Fibroblast of upper back skin (primary cell): Measurements from ENCODE around the gene AIRE.
"Not testable (repeated sequence)": the region's sequence is repeated elsewhere in the genome, so short reads cannot be mapped to it uniquely, and the experiment has no call there.

Source experiments
- DNase-seq: peaks from one replicate; pipeline ENCODE4 v3.0.0-alpha.2; 2013

Gene AIRE

DNA sequence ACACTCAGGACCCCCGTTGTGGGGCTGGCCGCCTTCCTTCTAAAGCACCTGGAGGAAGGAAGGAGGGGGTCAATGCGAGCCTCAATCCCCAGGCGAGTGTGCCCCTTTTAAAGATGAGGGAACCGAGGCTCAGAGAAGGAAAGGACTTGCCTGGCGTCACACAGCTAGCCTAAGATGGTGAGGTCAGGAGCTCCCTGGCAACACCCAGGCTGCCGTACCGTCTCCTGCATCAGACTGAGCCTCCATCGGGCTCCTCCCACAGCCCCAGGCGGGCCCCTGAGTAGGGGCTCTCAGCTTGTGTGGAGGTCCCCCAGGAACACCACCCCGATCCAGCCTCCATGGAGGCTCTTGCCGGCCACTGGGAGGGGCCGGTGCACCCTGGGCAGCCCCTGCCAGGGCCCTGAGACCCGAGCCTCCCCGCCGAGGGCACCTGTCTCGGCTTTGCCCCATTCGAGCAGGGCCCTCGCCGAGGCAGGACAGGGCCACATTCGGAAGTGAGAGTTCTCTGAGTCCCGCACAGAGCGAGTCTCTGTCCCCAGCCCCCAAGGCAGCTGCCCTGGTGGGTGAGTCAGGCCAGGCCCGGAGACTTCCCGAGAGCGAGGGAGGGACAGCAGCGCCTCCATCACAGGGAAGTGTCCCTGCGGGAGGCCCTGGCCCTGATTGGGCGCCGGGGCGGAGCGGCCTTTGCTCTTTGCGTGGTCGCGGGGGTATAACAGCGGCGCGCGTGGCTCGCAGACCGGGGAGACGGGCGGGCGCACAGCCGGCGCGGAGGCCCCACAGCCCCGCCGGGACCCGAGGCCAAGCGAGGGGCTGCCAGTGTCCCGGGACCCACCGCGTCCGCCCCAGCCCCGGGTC, at the start of gene AIRE:
TSS of gene AIRE (plus strand) at position 739 of the 855 bp plus-strand sequence. CDS start 131 bp downstream, outside the sequence.
- DNase-seq = peak; percentile 37

DNA sequence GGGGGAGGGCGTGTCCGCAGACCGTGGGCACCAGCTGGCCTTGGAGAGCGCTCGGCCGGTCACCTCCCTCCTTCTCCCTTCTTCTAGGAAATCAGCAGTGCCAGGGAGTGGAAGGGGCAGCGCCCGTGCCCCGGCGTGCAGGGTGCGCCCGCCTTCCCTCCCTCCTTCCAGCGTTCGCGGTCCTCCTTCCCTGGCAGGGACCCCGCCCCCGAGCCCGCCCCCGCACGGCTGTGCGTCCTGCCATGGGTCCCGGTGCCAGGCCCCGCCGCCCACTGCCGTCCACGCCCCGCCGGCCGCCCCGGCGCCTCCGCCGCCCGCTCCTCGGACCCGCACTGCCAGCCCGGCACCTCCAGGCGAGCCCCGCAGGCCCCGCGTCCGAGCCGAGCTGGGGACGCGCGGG, 45.3 kb upstream of the AIRE start:
- DNase-seq = not testable (repeated sequence)

DNA sequence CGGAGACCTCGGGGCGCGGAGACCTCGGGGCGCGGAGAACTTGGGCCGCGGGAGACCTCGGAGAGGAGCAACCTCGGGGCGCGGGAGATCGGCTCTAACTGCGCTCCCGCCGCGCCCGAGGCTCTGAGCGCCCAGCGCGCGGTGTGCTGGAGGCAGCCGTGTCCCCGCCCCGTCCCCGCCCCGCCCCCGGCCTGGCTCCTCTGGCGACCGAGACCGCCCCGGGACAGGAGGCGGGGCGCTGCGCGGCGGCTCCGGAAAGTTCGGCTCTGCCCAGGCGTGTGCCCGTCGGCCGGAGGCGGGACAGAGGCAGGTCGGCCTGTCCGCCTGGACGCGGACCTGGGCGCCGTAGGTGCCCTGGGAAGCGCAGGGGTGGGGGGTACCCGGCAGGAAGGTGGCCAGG, 44.8 kb upstream of the AIRE start, which contains the start of gene ICOSLG:
TSS of gene ICOSLG (minus strand) at position 102 of the 400 bp plus-strand sequence. CDS start 126 bp downstream, outside the sequence.
- DNase-seq = not testable (repeated sequence)

DNA sequence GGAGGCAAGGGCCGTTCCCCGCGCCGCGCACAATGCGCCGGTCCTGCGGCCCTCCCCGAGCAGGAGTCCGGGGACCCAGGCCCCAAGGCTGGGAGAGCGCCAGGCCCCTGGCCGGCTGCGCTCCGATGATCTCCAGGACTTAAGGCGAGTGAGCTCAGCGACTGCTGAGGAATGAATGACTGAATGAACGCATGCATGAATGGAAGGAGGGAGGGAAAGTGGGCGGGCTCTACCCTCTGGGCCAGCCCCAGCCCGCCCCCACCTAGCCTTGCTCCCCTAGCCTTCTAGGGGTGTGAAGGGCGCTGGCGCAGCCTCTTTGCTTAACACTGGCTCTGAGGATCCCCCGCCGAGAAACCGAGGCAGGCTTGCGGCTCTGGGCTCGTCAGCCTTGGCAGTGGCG, 44.4 kb upstream of the AIRE start:
- not testable (repeated sequence) for DNase-seq

DNA sequence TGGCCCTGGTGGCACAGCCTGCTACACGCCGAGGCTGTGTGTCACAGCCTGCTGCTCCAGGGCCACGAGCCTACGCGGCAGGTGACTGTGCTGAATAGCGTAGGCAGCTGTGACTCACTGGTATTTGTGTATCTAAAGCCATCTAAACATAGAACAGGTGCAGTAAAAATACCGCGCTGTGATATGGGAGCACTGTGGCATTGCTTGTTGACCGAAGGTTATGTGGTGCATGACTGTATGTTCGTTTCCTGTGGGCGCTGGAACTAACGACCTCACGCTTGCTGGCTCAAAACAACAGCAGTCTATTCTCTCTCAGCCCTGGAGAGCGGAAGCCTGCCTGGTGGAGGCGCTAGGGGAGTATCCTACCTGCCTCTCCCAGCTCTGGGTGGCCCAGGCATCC, 41.7 kb upstream of the AIRE start:
- not testable (repeated sequence) for DNase-seq

DNA sequence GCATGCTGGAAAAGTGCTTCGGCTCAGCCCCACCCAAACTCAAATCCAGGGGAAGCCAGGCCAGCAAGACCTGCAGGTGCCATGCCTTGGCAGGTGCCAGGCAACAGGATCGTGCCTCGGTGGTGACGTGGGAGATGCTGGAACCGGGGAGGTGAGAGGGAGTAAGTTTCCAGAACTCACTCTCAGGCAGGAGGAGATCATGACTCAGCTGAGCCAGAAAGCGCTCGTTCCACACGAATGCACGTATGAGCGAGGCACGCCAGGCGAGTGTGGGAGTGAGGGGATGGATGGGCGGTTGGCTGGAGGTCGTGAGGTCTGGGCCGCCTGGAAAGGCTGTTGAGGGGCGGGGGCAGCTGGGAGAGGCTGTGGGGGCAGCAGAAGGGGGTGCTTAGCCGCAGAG, 37.8 kb upstream of the AIRE start:
- DNase-seq = not testable (repeated sequence)

DNA sequence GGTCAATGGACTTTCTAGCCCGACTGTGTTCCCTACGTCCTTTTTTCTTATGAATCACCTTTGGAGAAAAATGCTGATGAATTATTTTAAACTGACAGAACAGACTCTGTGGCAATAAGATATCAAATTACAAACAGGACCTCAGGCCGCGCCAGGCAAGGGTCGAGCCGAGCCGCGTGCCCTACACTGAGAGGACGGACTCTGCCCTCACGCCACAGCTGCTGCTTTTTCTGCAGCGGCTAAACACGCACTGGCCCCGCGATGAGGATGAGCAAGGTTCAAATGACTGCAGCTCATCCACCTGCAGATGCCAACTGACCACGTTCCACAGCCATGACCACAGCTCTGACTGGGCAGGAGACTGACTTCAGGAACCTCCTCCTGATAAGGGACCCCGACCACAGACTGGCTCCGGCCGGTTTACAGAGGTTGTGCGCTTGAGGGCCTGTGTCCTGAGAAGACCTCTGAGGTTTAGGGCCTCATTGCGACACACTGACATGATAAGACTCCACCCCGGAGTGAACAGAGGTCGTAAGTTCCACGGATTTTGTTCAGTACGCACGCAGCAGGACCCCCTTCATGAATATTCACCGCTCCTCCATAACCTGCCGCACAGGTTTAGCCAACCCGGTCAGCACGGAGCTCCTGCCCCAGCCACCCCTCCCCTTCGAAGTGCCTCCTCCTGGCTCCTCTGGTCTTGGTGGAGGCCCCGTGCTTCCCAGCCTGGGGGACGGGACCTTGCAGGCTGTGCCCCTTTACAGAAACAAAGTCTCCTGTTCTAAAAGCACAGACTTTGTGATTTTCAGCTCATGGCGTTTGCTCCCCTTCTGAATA, 36.3 kb upstream of the AIRE start:
- DNase-seq = not testable (repeated sequence)

DNA sequence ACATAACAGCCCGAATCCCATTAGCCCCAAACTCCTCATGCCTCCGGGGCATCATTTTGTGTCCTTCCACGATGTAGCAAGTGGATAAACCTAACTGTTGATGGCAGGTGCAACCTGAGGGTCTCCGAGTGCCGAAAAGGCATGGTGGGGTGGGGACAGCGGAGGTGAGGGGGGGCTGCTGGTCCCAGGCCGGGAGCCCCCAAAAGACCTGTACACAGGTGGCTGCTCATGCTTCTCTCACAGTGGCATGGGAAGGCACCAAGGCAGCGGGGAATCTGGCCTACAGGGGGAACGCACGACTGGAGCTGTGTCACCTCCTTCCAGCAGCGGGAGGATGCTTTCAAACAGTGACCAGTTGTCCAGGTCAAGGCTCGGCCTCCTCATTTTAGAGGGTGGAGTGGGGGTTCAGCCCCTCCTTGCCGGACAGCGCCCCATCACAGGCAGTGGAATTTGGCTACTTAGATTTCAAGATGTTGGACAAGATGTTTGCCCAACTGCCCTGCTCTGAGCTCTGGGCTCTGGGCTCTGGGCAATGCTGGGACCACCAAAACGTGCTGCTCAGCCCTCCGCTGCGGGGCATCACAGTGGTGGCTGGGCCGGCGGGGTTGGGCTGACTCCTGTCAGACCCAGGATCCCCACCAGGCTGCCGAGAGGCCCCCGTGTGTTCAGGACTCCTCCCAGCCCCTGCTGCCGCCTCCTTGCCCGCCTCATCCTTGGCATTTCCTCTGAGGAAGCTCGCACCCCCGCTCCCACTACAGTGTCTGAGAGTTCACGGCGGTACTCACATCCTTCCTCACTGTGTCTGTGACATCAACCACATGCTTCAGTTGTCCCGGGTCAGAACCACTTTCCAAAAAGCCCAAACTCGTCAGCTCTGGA, 31.6 kb upstream of the AIRE start:
- no peak for DNase-seq

DNA sequence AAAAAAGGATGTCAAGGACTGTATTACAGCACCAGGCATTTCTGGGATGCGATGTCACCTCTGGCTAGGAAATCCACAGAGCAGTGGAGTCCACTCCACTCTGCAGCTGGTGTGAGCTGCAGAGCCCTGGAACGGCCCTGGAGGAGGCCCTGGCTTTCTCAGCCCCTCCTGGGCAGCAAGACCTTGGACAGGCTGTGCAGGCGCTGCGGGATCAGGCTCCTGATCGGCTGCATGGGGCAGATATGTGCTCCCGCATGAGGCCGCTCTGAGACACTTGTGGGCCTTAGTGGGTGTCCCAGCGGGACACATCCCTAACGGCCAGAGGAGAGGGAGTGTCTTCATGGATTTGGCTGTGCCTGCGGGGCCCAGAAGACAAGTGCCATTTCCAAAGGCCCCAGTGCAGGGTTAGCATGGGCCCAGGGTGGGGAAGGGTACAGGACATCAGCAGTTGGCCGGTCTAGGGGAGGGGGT, 30.1 kb upstream of the AIRE start:
- peak; percentile 28 for DNase-seq

DNA sequence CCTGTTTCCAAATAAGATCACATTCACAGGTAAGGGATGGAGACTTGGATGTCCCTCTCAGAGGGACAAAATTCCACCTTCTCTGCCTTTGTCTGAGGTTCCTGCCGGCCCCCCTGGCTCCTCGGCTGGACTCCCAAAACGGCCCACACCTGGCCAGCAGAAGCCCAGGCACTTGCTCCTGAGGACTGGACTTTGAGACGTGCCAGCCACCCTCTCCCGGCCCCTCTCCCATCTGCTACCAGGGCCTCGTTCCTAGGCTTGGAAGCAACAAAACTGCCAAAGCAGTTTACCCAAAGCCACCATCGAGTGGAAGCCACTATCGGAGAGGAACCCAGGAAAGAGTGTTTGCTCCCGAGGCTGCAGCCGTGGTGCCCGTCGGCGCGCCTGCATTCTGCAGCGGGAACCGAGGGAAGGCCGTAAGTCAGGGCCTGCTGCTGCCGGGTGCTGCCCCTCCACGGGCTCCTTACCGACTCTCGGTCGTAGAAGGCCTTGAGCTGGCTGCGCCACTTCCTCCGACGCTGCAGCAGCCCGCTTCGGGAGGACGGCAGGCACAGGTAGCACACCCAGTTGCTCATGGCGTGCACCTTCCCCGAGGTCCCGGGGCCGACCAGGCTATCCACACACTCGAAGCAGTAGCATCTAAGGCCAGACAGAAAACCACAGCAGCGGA, 27.5 kb upstream of the AIRE start:
- DNase-seq = no peak

DNA sequence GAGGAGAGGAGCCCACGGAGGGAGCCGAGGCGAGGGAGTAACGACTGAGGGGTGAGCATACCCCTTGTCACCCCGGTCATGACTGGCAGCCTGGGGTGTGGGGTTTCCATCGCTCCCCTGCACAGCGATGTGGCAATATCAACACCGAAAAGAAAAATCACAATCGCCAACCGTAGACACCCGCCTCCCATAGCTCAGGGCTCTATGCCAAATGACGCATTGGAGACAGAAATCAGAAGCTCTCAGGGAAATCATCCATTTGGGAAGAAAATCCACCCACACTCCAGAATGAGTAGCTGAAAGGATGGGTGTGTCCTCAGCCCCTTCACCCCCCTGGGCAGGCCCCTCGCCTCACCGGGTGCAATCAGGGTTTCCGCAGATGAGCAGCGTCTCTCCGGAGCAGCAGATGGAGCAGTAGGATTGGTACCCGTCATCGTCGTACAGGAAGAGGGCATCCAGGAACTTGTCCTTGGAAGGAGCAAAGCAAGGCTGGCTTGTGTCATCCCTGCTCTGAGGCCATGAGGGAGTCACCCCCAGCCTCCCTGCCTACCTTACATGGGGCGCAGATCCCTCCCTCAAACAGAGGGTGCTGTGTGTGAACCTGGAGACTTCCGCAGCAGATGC, 26.5 kb upstream of the AIRE start:
- DNase-seq = no peak

DNA sequence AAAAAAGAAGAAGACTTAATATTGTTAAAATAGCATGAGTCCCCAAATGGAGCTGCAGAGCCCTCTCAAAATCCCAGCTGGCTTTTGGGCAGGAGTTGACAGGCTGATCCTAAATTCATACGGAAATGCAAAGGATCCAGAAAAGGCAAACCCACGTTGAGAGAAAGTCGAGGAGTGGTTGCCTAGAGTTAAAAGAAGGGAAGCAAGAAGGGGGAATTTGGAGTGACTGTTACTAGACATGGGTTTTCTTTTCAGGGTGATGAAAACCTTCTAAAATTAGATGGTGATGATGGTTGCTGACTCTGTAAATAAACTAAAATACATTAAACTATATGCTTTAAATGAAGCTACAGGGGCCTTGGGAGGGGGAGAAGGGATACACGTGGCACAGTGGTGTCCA, 25.6 kb upstream of the AIRE start:
- no peak for DNase-seq

DNA sequence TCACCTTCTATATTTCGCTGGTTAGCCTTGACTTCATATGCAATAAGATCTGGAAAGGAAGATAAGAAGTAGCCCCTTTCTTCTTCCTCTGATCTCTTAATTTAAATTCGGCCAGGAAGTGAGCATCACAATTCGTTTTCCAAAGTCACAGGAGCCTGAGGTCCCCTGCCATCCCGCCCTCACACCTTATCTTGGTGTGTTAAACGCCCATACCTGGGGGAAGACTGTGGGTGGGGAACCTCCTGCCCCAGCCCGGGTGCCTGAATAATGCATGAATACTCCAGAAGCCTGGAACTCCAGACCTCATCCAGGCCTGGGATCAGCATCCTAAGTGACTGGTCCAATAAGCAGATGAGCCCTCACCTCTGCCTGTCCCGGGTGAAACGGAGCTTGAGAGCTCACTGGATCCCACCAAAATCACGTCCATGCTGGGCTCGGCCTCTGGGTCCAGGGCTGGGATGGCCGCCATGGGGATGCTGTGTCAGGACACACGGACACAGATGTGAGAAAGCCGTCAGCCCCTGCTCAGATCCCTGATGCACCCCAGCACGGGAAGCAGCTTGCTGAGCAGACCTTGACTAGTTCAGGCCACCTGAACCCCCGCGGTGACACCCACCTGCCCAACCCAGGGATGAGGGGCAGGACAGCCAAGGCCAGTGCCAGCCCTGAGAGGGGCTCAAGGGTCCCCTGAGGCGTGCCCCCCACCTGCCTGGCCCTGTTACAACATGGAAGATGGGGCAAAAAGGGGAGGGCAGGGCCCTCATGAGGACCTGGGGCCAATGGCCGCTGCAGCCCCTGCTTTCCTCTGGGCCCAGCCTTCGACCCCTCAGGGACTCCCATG, 24.7 kb upstream of the AIRE start:
- no peak for DNase-seq

DNA sequence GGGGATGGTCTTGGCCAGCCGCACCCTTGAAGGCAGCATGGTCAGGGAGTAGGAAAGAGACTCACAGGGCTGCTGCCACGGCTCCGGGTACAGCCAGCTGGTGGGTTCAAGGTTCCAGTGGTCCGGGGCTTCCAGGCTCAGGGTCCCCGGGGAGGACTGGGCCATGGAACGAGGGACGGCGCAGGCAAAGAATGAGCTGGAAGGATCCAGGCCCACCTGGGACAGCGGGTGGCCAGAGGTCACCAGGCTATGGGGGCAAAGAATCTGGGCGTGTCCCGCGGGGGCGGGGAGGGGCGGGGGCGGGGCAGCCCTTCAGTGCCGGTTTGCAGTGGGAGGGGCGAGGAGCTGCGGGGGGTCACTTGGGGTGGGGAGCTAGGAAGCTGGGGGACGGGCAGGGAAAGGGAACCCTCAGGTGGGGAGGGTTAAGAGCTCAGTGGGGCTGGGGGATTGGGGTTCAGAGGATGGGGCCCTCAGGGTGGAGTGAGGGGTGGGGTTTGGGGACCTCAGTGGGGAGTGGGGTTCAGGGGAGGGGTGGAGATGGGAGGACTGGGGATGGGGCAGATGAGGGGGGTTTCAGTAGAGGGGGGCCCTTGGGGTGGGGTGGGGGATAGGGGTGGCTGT, 23.9 kb upstream of the AIRE start, which contains the start of gene DNMT3L:
TSS of gene DNMT3L (minus strand) at position 223 of the 621 bp plus-strand sequence. CDS start 638 bp downstream, outside the sequence.
- DNase-seq = no peak

DNA sequence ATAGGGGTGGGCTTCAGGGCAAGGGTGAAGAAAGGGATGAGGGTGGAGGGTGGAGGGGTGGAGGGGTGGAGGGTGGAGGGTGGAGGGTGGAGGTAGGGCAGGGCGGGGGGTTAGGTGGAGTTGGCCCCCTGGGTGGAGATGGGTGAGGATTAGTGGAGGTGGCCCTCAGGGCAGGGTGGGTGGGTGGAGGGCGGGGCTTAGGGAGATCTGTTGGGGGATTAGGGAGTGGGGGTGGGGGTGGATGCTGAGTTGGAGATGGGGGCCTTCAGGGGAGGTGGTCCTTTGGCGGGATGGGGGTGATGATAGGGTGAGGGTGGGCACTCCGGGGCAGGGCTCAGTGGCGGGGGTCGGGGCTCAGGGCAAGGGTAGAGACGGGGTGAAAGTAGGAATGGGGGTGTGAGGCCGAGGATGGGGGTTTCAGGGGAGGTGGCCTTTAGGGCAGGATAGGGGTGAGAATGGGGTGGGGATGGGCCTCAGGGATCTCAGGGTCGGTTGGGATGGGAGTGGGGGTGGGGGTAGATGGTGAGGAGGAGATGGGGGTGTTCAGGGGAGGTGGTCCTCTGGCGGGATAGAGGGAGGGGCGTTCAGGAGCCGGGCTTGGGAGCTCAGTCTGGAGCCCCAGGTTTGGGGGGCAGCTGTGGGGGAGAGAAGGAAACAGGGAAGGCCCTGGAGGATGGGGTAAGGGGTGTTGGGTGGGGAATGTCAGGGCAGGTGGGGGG, 23.2 kb upstream of the AIRE start:
- no peak for DNase-seq

DNA sequence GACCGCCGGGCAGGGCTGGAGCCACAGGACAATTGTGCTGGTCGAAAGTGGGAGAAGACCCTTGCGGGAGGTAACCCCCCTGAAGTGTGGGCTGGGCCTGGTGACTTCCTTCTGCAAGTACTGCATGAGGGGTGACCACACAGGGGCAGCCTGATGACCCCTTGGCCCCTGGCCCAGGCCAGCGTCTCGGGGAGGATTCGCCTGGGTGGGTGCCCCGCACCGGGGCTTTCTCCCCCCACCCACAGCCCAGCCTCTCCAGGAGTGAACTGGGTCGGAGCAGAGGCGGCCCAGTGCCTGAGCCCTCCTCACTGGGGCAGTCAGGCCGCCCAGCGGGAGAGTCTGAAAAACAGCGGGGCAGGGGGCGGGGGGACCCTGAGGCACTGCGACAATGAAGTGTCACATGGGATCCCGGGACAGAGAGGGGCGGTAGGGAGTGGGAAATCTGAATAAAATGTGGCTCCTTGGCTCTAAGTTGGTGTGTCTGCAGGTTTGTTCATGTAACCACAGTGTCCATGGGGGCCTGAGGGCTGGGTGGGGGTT, 22.4 kb upstream of the AIRE start:
- DNase-seq = no peak

DNA sequence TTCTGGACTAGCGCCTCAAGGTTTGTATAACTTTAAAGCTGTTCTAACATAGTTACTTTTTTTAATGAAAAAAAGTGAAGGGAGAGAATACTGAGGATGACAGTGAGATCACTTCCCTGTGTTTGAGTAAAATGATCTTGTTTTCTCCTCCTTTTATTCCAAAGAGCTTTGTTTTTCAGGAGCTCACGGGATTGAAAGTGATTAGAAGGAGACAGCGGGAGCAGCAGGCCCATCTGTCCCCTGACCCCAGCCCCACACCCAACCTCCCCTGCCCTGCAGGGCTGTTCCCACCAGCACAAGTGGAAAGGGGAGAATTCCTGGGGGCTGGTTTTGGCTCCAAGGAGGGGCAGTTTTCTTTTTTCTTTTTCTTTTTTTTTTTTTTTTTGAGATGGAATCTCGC, 21.9 kb upstream of the AIRE start:
- DNase-seq = no peak

DNA sequence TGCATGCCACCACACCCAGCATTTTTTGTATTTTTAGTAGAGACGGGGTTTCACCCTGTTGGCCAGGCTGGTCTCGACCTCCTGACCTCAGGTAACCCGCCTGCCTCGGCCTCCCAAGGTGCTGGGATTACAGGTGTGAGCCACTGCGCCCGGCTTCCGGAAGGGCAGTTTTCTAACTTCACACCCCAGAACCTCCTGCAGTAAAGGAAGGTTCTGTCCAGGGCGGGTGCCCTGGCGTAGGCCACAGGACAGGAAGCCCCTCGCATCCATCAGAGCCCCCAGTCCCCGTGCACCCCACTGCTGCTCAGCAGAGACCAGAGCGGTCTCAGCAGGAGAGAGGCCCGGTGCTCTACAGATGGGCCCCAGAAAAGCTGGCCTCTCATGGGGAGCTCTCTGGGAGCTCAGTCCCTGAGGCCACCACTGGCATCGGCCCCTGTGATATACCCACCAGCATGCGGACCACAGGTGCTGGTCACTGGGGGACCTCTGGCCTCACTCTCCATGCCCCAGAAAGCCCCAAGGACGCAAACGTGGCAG, 19.9 kb upstream of the AIRE start:
- DNase-seq = no peak
